ENCODE results near the gene RPH3AL.
"Not testable (repeated sequence)": the region's sequence is repeated elsewhere in the genome, so short reads cannot be mapped to it uniquely, and the experiment has no call there.

The RPH3AL gene

DNA sequence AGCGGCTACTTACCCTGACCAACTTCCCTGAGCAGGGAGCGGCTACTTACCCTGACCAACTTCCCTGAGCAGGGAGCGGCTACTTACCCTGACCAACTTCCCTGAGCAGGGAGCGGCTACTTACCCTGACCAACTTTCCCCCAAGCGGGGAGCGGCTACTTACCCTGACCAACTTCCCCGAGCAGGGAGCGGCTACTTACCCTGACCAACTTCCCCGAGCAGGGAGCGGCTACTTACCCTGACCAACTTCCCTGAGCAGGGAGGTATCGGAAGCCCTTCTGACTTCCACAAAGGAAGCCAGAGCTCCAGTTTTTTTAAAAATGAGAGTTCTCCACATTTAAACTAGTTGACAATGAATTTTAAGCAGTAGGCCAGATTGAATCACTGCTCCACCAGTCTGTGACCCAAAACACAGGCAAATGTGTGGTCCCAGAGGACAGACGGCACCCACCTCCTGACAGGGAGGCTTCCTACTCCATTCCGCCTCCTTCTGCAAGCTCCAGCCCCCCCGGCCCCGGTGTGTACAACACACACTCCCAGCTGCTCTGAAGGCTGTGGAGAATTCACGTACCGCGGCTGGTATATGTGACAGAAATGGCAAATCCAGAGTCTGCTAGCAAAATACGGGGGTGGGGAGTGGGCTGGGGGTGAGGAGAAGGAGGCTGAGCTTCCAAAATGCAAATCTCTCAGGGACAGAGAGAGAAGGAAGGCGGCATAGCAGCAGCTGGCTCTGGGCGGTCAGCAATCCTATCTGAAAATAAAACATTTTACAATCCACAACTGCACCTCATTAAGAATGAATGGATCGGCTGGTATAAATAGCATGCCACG, 118.2 kb downstream of the RPH3AL start:
- DNase-seq, result not testable (repeated sequence)

DNA sequence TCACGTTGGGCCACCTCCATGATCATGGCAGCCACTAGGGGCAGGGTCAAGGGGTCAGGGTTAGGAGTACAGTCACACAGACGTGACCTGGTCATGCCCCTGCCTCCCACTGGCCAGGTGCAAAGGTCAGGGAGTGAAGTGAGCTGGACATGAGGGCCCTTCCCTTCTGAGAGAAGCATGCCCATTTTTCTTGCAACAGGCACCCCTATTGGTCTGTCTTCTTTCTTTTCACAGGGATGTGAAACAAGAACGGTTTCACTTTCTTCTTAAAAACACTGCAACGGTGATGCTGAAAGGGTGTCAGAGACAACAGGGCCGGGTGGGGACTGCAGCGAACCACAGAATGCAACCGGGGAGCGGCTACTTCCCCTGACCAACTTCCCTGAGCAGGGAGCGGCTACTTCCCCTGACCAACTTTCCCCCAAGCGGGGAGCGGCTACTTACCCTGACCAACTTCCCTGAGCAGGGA, 119.1 kb downstream of the RPH3AL start:
- DNase-seq, result no peak

DNA sequence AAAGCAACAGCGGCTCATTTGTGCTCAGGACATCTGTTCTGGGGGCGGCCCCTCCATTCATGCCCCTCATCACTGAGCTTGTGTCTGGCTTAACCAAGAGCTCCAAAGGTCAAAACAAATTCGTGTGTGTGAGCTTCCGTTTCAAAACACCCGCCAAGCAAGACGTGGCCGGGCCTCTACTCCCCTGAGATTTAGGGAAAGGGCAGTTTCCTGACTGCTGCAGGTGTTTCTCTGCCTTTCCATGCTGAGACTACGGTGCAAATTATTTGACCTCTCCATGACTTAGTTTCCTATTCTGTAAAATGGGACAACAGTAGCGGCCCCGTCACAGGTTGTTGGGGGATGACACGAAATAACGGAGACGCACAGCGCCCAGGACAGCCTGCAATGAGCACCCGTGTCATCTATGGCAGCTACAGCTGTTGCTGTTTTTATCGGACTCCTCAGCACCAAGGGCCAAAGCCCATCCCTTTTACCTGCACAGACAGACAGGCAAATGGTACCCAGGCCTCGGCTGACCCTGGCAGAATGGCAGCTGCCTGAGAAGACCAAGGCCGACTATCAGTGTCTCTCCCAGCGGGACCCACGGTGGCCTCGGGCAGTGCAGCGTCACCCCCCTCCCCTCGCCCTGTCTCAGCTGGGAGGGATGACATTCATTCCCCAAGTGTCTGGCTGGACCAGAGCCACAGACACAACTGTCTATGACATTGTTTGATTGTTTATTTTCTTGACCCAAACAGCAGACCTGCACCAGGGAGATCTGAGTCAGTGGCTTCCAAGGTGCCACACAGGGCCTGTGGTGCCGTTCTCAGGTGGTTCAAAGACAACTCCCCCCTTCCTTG, 120.4 kb downstream of the RPH3AL start:
- DNase-seq, result no peak

DNA sequence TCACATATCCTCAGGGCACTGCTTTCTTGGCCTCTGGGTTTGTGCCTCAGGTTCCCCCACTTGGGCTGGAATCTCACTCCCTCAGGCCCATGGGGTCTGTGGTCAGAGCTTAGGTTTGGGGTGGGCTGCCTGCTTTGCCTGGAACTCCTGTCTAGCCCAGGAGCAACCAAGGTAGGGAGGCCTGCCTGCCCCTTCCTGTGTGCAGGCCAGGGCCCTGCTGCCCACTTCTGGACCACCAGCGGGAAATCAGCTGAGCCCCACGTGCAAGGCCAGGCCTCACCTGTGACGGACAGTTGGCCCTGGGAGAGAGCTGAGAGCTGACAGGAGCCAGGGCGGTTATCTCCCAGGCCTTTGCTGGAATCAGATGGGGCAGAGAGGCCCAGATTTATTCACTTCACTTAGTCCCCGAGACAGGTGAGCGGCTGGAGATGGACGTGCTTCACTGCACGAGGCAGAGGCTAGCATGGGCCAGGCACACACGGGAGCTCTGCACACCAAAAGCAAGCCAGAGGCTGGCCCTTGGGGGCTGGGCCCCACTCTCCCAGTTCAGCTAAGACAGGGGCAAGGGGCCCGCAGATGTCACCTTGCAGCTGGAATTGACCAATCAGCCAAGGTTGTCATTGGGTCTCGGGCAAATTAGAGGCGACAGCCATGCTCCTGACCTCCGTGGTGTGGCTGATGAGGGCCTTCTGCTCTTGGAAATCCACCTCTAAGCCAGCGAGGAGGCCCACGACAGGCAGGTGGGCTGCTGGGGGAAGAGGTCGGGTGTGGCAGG, 121.2 kb downstream of the RPH3AL start:
- no peak for DNase-seq

DNA sequence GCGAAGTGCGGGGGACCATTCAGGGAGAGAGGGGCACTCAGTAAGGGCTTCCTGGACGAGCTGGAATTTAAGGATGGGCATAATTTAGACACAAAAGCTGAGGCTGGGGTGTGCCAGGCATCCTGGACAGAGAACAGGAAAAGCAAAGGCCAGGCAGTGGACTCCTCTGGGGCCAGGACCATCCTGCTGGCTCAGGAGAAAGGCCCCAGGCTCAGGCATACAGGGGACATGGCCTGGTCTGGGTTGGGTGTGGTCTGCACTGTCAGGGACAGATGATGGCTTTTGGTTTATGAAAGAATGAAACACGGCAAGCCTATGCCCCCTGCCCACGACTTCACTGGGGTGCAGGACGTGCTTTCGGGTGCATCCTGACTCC, 122.2 kb downstream of the RPH3AL start:
- DNase-seq, result no peak

DNA sequence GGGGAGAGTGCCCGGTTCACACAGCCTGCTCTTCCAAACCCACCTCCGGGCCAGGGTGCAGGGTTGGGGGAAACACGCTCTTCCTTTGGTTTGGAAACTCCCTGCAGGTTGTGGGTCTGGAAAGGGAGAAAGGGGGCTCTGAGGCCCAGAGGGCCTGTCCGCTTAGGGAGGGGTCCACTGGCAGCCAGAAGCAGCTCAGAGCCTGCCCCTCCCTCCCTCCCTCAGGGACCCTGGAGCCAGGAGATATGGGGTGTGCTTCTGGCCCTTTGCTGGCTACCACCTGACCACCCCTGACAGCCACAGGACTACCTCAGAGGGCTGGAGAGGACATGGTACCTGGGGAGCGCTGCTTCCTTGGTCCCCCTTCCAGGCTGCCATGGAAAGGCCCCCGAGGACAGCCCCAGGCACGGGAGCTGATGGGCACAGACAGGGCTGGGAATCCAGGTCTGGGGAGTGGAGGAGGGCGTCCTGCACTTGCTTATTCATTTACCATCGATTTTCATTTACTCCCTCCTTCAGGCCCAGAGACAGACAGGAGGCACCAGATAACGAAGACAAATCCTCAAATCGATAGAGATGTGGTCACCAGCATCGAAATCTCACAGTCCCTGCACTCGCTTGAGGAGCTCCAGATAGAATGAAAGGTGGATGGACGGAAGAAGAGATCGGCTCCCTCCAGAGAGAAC, 122.8 kb downstream of the RPH3AL start:
- no peak for DNase-seq

DNA sequence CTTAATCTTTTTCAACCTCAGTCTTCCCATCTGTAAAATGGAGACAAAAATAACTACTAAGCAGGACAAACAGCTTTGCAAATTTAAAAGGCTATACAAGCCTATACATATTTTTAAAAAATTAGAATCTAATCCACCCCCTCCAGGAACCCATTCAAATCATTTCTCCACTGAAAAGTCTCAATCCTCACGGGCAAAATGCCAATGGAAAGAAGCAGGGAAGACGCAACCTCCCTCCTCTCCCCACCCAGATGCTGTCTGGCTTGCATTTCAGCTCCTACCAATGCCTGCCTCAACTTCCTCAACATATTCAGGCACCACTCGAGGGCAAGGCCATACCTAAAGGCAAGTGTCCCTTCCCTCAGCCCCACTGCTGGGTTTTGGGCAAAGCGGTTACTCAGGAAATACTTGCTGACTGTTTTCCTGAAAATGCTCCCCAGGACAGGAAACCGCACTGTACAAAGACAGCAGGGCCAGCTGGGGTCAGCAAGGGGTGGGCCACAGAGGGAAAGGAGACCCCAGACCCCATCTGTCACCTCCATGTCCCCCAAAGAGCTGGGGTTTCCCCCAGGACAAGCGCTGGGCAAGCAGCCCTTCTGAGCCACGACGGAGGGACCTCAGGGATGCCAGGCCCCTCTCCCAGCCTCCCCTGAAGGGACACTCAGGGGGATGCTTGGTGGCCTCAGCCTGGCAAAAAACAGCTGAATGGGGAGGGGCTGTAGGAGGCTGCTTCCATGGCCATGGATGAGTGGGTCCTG, 123.5 kb downstream of the RPH3AL start:
- no peak for DNase-seq

- DNase-seq, result no peak
Measured at GRCh38 chr17:227946-228615, 124.5 kb downstream of the RPH3AL start.

DNA sequence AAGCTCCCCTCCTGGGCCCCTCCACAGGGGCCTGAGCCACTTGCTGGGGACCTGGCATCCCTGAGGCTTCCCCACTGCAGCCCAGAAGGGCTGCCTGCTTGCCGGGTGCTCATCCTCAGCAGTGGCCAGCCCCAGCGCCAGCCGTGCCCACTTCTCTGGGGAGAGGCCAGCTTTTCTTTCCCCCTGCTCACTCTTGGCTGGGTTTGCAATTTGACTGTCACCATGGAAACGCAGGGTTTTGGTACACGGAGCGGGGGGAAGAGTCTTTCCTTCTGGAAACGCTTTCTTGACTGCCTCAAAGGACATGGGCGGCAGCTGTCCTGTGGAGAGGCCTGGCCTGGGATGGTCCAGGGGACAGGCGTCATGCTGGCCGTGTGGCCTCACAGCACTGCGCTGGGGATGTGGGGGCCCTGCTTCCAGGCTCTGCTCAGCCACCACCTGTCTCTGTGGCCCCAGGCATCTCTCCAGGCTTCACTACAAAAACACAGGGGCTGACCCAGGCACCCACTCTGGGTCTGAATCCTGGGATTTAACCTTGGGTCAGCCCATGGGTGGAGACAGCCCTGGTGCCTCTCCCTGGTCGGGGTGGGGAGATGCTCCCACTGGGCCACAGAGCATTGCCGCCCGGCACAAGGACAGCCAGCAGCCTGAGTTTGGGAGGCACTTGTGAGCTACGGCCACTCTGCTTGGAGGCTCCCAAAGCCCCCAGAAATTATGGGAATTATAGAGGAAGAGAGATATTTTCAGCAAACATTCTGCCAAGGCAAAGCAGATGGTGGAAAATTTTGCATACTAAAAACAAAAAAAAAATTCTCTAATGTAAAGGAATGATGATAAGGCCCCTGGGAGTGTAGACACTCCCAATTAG, 125.3 kb downstream of the RPH3AL start:
- DNase-seq, result no peak

DNA sequence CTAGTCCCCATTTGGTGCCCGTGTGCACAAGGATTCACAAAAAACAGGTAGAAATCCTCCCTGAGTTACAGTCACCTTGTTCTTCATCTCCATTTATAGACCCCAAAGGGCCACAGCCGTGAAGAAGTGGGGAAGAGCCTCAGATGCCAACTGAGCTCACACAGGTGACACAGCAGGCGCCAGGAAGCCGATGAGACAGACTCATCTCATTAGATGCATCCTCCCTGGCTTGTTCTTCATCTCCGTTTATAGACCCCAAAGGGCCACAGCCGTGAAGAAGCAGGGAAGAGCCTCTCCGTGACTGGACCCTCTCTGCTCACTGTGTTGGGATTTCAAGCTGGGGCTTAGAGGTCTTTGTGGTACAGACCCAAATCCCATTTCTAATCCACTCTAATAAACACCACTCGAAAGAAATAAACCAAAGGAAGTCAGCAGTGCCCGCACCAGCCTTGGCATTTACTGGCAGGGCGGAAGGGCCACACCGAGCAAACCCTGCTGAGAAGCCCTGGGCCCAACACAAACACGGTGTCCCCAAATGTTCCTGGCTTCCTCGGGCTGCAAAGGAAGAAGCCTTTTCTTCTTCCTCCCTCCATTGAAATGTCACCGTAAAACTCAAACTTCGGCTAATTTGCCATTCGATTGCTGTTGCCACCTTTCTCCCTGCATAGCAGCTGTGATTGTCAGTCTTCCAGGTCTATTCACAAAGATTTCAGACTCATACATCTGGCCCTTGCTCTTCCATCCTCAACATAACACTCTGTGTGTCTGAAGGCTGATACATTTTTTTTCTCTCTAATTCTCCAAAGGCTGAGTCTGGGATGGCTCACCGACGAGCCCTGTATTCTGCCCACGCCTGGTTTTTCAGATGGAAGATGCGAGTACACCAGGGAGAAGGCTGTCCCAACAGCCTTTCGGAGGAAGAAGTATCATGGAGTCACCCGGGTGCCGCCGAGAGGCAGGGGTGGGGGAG, 126.2 kb downstream of the RPH3AL start:
- DNase-seq, result no peak

- no peak for DNase-seq
Measured at GRCh38 chr17:225551-225950, 127.1 kb downstream of the RPH3AL start.

- not testable (repeated sequence) for DNase-seq
Measured at GRCh38 chr17:224576-224975, 128.0 kb downstream of the RPH3AL start.

GRCh38 chr17:223723-224471, 128.7 kb downstream of the RPH3AL start:
- no peak for DNase-seq

GRCh38 chr17:222172-222571, 130.4 kb downstream of the RPH3AL start:
- DNase-seq, result no peak

- DNase-seq, result no peak
Measured at GRCh38 chr17:219696-220095, 132.9 kb downstream of the RPH3AL start.

GRCh38 chr17:218432-219110, 134.0 kb downstream of the RPH3AL start:
- DNase-seq, result no peak

DNA sequence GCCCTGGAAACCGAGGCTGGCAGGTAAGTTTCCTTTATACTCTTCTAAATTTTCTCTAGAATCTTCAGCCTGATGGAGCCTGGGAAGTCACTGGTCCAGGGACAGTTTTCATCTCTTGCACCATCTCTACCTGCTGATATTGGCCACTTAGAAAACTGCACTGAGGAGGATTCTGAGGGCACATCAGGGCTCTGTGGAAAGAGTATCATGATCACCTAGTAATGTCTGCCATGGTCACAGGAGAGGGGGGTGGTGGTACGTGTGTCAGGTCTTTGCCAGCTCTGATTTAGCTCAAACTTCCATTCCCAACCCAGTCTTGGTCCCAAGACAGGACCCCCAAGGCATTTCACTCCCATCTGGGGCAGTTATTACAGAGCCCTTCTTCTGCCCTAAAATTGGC, 136.0 kb downstream of the RPH3AL start:
- no peak for DNase-seq
